ENCODE results near the gene KCNG2.

KCNG2 gene

GRCh38 chr18:79800371-79801180 lies 2.8 kb downstream of the KCNG2 start:
- no peak for DNase-seq (ENCODE audit: low spot score)

- no peak for DNase-seq (ENCODE audit: low spot score)
Measured at GRCh38 chr18:79801217-79801616, 3.5 kb downstream of the KCNG2 start.

- DNase-seq (ENCODE audit: low spot score), result no peak
Measured at GRCh38 chr18:79801641-79802040, 3.9 kb downstream of the KCNG2 start.

GRCh38 chr18:79802298-79802697 lies 4.6 kb downstream of the KCNG2 start:
- no peak for DNase-seq (ENCODE audit: low spot score)

GRCh38 chr18:79803611-79804051 lies 5.9 kb downstream of the KCNG2 start:
- no peak for DNase-seq (ENCODE audit: low spot score)

- no peak for DNase-seq (ENCODE audit: low spot score)
Measured at GRCh38 chr18:79804130-79804787, 6.5 kb downstream of the KCNG2 start.

GRCh38 chr18:79805211-79805887 lies 7.6 kb downstream of the KCNG2 start:
- no peak for DNase-seq (ENCODE audit: low spot score)

GRCh38 chr18:79805926-79806487 lies 8.3 kb downstream of the KCNG2 start:
- DNase-seq (ENCODE audit: low spot score), result no peak

- DNase-seq (ENCODE audit: low spot score), result no peak
Measured at GRCh38 chr18:79806976-79807841, 9.5 kb downstream of the KCNG2 start.

- no peak for DNase-seq (ENCODE audit: low spot score)
Measured at GRCh38 chr18:79809482-79810192, 11.9 kb downstream of the KCNG2 start.

- DNase-seq (ENCODE audit: low spot score), result no peak
Measured at GRCh38 chr18:79812052-79812451, 14.3 kb downstream of the KCNG2 start.

GRCh38 chr18:79814373-79814772 lies 16.6 kb downstream of the KCNG2 start:
- DNase-seq (ENCODE audit: low spot score), result no peak

- no peak for DNase-seq (ENCODE audit: low spot score)
Measured at GRCh38 chr18:79815657-79816056, 17.9 kb downstream of the KCNG2 start.

- DNase-seq (ENCODE audit: low spot score), result no peak
Measured at GRCh38 chr18:79816092-79816491, 18.4 kb downstream of the KCNG2 start.

GRCh38 chr18:79816981-79817606 lies 19.4 kb downstream of the KCNG2 start:
- no peak for DNase-seq (ENCODE audit: low spot score)

- DNase-seq (ENCODE audit: low spot score), result no peak
Measured at GRCh38 chr18:79817607-79817998, 19.9 kb downstream of the KCNG2 start.

GRCh38 chr18:79818036-79818435 lies 20.3 kb downstream of the KCNG2 start:
- no peak for DNase-seq (ENCODE audit: low spot score)

GRCh38 chr18:79818631-79819030 lies 20.9 kb downstream of the KCNG2 start:
- no peak for DNase-seq (ENCODE audit: low spot score)

GRCh38 chr18:79819064-79819967 lies 21.6 kb downstream of the KCNG2 start:
- DNase-seq (ENCODE audit: low spot score), result no peak

- DNase-seq (ENCODE audit: low spot score), result no peak
Measured at GRCh38 chr18:79819968-79820351, 22.2 kb downstream of the KCNG2 start.
